22Rv1 (cell line): ENCODE measurements around the gene SETMAR.
A peak's percentile ranks its signal among the peaks of the same experiment; 100 is the strongest.
"Not testable (repeated sequence)": the region's sequence is repeated elsewhere in the genome, so short reads cannot be mapped to it uniquely, and the experiment has no call there.

Experiments used
- H3K27ac ChIP-seq: fragments of 450-650 bp; 2 replicates; pipeline ENCODE4 v1.5.1; 2017
- CTCF ChIP-seq: fragments of 450-650 bp; IDR thresholded peaks from 2 replicates; pipeline ENCODE4 v1.5.1; 2017; ENCODE audit warnings: mild to moderate bottlenecking
- ZFX ChIP-seq: fragments of 450-650 bp; IDR thresholded peaks from 2 replicates; pipeline ENCODE4 v1.6.1; 2017; ENCODE audit warnings: antibody characterized with exemption, borderline replicate concordance

Gene SETMAR

GRCh38 chr3:4314688-4315087 is 11.5 kb downstream of the SETMAR start:
- TF ChIP-seq ZFX (no peak), CTCF (peak; percentile 44)

GRCh38 chr3:4320096-4320911 is 17.1 kb downstream of the SETMAR start:
- H3K27ac ChIP-seq: peak overlapping the region; percentile 25; the same call in 1 of the 2 replicates
- TF ChIP-seq ZFX: no peak

More at GRCh38 chr3:4314688-4315087, 11.5 kb downstream of the SETMAR start:
- no peak overlapping the region for H3K27ac ChIP-seq

- TF ChIP-seq CTCF: no peak
- no peak for TF ChIP-seq ZFX
- no peak overlapping the region for H3K27ac ChIP-seq
These were observed 18.6 kb downstream of the SETMAR start for GRCh38 chr3:4321732-4322131.

- H3K27ac ChIP-seq: no peak overlapping the region
- TF ChIP-seq CTCF: no peak
- TF ChIP-seq ZFX: no peak
These were observed 19.5 kb downstream of the SETMAR start for GRCh38 chr3:4322635-4323034.

- TF ChIP-seq CTCF (no peak), ZFX (no peak)
- no peak overlapping the region for H3K27ac ChIP-seq
These were observed 20.3 kb downstream of the SETMAR start for GRCh38 chr3:4323246-4324027.

- TF ChIP-seq CTCF (no peak), ZFX (no peak)
- no peak overlapping the region for H3K27ac ChIP-seq
These were observed 23.7 kb downstream of the SETMAR start for GRCh38 chr3:4326868-4327267.

- not testable (repeated sequence) for H3K27ac ChIP-seq
These were observed 26.6 kb downstream of the SETMAR start for GRCh38 chr3:4329806-4330205.

- no peak for TF ChIP-seq CTCF
- no peak for TF ChIP-seq ZFX
- no peak overlapping the region for H3K27ac ChIP-seq
These were observed 28.9 kb downstream of the SETMAR start for GRCh38 chr3:4332111-4332510.
